Hippocampal formation (tissue), 2 donors: ENCODE measurements around the gene EMX1.

Source experiments
- DNase-seq, 2 donors: peaks; one replicate each; lab custom pipeline; 2025; lab: John Stamatoyannopoulos, UW

EMX1 gene

GRCh38 chr2:72980535-72981217 is 63.4 kb downstream of the EMX1 start:
- no peak for DNase-seq

GRCh38 chr2:72981536-72981935 is 64.2 kb downstream of the EMX1 start:
- no peak for DNase-seq

- DNase-seq, result no peak
These were observed 64.9 kb downstream of the EMX1 start for GRCh38 chr2:72982219-72982618.

DNA sequence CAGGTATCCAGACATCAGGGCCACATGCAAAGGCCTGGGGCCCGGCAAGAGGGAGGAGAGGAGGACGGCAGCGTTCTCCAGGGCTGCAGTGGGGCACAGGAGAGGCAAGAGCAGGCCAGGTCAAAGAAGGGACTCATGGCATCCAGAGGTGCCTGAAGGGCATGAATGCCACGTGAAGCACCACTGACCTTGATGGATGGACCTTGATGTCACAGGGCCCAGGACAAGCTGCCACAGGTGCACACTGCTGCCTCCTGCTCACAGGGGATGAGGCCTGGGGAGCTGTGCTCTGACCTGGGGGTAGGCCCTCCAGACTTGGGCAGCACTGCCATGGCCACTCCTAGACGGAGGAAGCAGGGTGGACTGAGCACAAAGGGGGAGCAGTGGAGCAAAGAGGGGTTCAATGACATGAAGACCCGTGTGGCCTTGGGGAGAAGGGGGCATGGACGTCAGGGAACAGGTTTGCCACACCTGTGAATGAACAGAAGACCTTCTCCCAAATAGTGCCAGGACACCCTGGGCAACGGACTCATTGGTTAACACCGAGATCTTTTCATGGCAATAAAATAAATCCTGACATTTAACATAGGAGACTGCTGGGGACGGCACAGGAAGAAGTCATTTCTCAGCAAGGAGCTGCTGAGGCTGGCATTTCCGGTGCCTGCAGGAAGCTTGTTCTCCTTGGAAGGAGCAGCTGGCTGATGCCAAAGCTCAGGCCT is 65.6 kb downstream of the EMX1 start:
- no peak for DNase-seq

DNA sequence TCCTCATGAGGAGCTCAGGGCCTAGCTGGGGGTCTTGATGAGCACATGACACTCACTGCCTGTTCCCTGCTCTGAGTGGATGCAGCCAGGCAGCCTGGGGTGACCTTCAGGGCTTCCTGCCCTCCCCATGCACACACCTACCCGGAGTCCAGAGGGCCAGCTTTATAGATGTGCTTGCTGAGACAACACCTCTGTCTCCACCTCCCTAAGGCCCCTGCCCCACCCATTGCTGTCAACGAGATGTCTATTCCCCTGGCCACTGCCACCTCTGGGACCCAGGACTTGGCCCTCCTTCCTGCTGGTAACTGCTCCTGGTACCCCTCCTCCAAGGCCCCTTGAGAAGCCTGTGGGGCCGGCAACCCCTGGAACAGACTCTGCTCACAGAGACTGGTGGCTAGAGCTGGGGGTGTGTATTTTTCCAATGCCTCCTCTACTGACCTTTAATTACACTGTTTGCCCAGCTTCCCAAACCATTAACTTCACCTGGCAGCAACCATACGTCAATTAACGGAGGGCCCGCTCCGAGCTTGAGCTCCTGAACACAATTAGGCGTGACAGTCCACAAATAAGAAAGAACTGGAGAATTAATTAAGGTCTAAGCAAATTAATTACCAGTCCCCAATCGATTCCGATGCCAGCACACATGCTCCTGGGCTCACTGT is 66.3 kb downstream of the EMX1 start:
- no peak for DNase-seq

GRCh38 chr2:72984172-72984671 is 66.9 kb downstream of the EMX1 start:
- DNase-seq, result no peak
